ENCODE results near the gene SQOR.

Gene SQOR

DNA sequence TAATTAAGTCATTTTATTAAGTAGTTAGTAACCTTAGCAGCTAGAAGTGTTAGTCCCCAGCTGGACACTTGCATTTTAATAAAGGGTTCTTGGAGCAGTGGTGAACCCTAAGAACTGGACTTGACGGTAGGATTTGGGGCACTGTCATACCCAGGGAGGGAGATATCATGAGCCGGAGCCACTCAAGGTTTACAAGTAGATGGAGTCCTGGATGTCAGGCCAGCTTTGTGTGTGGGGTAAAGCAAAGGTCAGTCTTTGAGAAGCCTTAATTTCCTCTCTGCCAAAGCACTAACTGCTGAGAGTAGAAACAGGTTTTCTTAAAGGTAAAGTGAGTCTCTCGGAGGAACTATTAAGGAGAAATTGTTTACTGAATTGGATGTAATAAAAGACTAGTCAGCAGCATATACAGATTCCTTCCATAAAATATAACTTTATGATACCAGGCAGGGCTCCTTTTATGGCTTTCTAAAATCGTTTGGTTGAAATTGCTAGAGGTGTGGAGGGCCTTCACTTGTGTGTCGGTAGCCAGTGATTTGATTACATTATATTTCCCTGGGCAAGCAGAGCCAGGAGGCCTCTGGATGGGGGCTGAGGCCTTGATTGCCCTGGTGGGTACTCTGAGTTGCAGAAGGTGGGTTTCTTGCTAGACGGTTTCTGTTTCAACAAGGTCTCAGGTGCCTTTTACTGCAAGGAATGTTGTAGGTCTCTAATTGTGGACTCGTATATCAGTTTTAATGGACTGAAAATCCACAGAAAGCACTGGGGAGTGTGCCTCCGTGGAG is 23.1 kb downstream of the SQOR start:
- DNase-seq: no peak

DNA sequence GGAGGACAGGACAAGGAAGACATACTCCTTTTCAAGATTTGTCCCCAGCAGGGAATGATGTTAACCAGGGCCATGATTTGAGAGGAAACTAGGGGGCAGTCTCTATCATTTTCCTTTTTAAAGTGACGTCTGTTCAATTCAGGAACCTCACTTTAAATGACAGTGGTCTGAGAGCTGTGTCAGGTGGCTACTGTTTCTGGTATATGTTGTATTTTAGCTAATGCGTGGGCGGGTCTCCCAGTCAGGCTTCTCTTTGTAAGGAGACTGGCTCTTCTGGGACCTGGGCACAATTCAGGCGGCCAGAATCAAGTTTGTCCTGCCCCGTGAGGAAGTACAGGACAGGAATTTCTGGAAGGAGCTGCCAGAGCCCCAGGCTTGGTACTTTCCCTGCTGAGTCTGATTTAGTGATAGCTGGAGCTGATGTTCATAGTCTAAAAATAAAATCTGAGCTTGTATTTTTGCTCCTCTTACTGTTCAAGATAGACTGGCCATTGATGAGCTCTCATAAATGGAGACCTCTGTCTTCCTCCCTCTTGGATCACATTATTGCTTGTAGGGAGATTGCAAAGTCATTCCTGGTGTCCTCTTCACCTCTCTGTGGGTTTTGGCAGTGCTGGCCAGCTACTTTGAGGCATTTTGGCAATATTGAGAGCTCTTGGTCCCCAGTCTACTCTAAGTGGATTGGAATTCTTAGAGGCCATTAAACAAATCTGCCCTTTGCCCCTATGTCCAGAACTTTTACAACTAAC is 25.6 kb downstream of the SQOR start:
- no peak for DNase-seq

DNA sequence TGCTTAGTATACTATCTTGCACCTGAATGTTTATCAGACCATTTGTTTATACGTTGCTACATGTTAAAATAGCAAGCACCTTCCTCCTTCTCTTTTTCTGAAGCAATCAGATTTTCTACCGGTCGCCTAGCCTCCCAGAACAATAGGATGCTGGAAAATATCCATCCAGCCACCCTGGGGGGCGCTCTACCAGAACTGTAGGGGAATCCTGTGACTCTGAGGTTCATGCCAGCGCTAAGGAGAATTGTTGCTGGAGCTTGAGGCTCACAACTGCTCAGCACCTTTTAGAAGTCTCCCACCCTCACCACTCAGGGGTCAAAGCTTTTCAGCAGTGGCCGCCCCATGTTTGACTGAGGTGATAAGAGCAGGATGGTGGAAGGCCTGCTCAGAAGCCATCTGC is 27.5 kb downstream of the SQOR start:
- no peak for DNase-seq

DNA sequence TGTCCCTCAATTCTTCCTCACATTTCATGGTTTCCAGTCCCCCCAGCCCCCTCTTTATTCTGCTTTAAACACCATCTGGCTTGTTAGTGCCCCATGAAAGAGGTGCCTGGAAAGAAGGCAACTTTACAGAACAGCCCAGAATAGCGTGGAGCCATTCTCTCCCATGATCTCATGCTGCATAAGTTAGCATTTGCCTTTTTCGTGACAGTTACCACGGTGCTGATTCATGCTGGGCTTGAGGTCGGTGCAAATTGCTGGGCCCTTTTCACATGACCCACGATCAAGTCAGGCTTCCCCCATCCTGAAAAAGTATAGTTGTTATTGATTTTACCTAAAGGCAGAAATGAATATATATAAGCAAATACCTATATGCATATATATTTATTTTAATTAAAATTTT is 29.6 kb downstream of the SQOR start:
- DNase-seq: no peak

DNA sequence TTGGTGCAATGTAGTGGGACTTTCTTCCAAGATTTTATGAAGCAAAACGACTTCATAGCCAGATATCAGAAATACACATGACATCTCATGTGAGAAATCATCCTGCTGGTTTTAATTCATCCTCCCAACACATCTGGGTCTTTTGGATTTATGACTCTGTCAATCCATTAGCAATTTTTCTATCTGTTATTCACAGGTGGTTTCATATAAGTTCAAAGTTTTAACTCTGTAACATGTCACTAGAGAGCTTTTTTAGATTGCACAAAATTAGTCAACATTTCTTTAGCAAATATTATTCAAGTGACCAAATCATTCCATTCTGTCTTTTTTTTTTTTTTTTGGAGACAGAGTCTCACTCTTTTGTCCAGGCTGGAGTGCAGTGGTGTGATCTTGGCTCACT is 30.4 kb downstream of the SQOR start:
- no peak for DNase-seq

DNA sequence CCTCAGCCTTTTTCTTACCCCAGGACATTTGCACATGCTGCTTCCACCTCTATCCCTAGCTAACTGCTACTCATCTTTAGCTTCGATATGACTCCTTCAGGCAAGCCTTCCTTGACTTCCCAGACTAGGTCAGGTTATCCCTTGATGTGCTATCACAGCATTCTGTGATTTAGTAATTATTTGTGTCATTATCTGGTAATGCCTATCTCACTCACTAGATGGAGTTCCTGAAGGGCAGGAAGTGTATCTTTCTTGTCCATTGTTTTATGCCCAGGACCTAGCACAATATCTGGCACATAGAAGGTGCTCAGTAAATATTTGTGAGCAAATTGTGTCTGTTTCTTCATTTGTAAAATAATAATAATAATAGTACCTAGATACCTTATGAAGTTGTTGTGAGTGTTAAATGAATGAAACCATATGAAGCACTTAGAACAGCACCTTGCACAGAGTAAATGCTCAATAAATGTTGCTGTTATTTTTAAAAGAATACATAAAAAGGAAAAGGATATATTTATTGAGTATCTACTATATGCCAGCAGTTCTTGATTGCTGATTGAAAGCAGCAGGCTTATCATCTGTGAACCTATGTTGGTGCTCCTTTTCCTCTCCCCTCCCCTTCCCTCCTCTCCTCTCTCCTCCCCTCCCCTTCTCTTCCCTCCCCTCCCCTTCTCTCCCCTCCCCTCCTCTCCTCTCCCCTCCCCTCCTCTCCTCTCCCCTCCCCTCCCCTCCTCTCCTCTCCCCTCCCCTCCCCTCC is 31.5 kb downstream of the SQOR start:
- no peak for DNase-seq

DNA sequence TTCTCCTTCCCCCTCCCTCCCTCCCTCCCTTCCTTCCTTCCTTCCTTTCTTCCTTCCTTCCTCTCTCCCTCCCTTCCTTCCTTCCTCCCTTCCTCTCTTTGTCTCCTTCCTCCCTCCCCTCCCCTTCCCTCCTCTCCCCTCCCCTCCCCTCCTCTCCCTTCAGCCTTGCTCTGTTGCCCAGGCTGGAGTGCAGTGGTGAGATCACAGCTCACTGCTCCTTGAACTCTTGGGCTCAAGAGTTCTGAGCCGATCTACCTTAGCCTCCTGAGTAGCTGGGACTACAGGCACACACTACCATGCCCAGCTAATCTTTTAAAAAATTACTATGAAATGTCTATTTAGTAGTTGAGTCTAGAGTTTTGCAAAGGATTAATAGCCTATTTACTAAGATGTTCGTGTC is 32.2 kb downstream of the SQOR start:
- DNase-seq: no peak

DNA sequence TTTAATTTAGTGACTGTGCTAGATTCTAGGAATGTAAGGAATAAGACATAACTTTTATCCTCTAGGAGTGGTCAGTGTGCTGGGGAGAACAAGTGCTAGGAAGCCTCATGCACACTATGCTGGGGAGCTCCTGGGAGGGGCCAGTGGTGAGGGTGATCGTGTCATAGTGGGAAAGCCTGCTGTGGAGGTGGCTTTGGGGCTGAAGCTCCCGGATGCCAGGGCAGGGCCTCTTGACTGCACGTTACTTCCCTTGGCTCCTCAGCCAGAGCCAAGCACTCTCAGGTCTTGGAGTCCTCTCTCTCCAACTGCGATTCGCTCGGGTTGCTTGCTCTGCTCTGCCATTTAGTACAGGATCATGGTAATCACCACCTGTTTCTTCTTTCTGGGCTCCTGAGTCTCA is 33.6 kb downstream of the SQOR start:
- no peak for DNase-seq

DNA sequence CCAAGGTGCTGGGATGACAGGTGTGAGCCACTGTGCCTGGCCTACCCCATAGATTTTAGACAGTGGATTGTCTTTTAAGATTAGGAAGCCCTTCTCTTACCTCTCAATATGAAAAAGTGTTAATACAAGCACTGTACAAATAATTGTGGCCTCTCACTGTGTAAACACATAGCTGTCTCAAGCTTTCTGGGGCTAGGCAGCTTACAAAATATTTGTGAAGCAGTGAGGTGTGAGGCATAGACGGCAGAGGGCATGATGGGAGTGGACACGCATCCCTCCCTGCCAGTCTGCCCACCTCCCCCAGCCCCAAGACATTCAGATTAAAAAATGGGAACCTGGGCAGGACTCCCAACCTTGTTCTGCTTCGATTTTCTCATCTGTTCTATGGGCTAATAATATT is 34.6 kb downstream of the SQOR start:
- no peak for DNase-seq

DNA sequence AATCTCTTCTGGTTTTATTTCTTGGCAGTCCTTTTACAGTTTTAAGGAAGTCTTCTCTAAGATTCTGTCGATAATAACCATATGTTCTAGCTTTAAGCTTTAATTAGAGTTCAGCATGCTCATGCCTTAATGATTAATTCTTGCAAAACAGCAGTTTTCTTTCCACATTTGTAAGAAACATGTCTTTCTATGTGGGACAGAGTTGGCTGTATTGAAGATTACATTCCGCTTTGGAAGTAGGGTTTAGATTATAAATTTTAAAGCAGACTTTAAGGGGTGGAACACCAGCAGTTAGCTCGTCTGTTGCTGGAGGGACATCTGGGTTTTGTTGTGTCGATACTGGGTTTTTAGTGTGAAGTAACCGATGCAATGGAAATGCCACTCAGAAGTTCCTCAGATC is 35.3 kb downstream of the SQOR start:
- DNase-seq: no peak

DNA sequence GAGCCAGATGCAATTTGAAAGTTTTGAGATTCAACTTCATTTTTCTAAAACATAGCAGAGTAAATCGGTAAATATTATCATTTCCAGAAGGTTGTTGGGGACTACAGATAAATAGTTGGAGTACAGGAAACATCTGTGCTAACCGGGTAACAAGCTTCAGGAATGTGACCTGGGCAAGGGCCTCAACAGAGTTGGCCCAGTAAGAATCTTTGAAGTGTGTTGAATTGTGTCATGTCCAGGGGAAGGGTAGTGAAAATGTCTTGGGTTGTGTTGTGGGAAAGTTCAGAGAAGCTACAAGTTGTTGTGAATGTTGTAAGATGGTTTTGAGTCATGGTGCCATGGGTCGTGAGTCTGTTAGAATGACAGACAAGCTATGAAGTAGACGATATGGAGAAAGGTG is 35.7 kb downstream of the SQOR start:
- no peak for DNase-seq

DNA sequence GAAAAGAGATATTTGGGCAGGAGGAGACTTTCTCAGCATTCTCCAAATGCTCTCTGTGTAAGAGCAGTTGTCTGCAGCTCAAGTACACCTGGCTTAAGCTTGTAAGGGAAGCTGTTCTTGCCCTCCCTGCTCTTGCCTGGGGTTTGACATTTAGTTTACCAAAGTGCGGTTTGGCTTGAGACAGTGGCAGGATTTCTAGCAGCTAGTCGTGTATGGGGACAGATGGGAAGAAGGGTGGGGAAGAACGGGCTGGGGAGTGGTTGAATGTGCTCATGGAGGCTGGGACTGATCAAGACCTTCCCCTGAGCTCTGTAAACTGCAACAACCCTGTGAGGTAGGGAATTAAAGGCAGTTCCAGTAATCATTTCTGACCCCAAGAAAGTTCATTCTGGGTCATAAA is 39.8 kb downstream of the SQOR start:
- no peak for DNase-seq

DNA sequence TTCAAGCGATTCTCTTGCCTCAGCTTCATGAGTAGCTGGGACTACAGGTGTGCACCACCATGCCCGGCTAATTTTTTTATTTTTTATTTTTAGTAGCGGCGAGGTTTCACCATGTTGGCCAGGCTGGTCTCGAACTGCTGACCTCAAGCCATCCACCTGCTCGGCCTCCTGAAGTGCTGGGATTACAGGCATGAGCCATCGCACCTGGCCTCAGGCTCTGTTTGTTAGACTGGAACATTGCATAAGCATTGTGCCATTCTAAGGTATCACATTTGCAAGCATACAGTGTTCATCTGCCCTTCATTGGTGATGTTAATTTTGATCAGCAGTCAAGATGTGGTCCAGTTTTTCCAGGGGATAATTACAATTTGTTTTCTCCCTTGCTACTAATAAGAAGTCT is 43.0 kb downstream of the SQOR start:
- DNase-seq: no peak

DNA sequence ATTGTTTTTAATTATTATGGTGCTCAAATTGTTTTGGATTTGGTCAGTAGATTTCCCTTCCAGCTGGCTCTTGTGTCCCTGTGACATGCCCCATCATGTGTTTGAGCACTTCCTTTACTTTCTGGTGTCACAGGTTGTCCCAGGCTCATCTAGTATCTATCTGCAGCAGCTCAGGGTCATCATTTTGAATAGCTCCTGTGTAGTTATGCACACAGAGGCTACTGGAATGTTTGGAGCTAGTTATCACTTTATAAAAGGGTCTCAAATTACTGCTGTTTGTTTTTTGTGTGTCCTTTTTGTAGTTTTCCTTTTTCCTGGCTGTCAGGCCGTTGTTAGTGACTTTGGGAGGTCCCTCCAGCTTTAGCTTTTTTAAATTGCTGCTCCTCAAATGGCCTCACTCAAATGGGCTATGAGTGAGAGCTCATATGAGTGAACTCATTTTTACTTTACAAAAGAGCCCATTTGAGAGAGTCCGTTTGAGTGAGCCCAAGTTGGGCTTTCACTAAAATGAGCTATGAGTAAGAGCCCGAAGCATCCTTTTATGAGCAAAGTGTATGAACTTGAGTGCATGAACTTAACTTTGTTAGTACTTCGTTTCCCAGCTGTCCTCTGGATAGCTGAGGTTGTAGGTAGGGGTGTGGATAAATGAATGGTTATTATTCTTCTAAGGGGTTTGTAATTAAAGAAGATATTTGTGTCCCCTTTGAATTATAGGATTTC is 43.8 kb downstream of the SQOR start:
- no peak for DNase-seq

DNA sequence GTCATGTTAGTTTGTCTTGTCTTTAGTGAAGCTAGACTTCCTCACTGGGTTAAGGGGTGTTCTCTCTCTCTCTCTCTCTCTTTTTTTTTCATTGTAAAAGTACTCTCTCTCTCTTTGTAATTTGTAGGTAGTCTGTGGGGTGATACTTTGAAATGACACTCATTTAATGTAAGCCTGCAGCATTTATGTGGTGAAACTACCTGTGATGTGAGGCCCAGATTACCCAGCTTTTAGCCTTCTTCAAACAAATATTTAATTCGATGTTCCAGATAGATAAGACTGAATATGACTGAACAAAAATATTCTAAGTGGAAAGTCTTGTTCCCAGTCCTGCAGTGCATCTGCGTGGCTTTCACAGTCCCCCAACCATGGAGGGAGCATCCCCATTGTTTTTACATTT is 49.7 kb downstream of the SQOR start:
- no peak for DNase-seq

DNA sequence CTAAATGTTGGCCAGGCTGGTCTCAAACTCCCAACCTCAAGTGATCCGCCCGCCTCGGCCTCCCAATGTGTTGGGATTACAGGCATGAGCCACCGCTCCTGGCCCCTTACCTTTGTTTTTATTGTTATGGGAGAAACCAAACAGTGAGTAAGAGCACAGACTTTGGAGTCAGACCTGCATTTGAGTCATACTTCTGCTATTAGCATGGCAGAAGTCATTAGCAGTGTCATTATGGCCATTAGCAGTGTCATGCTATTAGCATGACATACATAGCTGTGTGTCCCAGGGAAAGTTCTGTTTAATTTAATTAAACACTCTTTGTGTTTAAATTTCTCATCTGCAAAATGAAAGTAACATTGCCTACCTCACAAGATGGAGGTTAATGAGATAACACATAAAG is 54.8 kb downstream of the SQOR start:
- DNase-seq: no peak

DNA sequence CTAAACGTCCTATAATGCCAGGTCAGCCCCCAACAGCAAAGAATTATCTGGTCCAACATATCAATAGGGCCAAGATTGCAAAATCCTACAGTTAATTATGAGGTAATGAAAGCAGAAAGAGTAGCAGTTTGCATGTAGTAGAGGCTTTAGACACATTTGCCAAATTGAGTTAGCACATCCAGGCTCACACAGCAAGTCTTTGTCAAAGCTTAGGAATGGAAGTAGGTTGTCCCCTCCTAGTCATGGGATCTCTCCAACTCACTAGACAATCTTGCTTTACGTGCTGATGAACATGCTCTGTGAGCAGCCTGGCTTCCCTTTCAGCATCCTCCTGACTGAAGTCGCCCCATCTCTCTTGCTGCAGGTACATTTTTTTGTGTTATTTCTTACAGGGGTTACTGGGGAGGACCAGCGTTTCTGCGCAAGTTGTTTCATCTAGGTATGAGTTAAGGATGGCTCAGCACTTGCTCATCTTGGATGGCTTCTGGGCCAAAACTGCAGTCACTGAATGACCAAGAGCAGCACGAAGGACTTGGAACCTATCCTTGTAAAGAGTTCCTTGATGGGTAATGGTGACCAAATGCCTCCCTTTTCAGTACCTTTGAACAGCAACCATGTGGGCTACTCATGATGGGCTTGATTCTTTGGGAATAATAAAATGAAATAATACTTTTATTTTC is 55.9 kb downstream of the SQOR start:
- no peak for DNase-seq

DNA sequence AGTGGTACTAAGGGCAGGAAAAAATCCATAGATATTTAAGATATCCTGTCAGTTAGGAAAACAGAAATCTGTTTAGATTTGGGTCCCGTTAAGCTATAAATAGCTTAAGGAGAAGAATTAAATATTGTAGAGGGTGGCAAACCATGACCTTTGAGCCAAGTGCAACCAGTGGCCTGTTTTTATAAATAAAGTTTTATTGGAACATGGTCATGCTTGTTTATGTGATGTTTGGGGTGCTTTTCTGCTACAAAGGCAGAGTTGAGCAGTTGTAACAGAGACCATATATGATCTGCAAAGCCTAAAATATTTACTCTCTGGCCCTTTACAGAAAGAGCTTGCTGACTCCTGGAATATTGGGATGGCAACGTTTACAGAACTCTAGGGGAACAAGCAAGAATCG is 66.3 kb downstream of the SQOR start:
- no peak for DNase-seq

DNA sequence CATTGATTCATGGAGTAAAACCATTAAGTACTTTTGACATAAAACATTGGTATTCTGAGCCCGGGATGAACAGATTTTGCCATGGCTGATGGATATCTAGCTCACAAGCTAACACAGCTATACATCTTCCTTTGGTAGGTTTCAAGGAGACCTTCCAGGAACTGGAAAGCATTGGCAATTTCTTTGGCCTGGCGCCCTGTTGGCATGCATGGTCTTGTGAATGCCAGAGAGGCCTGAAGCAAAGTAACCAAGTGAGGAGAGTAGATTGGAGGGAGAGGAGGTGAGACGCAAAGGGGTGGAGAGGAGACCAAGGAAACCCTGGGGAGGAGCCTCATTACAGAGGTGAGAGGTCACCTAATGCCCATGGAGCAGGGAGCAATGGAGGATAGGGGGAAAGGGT is 67.2 kb downstream of the SQOR start:
- DNase-seq: no peak

DNA sequence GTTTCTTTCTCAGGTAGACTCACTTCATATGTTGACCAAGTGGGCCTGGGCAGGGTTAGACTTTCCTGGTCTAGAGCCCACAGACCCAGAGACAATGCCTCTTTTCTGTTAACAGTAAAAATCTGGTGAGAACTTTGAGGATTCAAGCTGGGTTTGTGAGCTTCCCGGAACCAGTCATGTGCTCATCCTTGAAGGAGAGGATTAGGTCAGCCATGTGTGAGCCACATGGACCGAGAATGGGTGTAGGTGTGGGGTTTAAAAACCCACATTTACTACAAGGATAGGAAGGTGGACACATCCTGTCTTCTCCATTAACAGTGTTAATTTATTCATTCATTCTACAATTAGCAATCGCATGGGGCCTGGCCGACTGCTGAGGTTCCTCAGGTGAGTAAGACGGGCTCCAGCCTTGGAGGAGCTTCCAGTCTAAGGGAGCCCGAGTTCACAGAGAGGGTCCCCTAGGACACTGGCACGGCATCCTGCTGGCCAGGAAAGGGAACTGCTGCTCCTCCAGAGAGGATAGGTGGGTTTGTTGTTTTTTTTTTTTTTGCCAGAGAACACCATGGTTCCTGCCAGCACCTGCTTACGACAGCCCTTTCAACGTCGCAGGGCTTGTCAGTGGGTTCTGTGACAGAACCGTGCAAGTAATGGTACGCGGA is 69.0 kb downstream of the SQOR start:
- DNase-seq: no peak
